ENCODE results near the gene SNX6.

GRCh38 chr14:34610101-34610500, 19.8 kb downstream of the SNX6 start:
- TF ChIP-seq POLR2AphosphoS5 (IDR thresholded peaks at IDR 0.05; ENCODE audit: control insufficient read depth, insufficient read depth, low read depth, low read length) = no peak
- TF ChIP-seq ARHGAP35 (IDR thresholded peaks at IDR 0.05; ENCODE audit: partially characterized antibody) = no peak
- TF ChIP-seq TEAD4 (IDR thresholded peaks at IDR 0.05; ENCODE audit: low read length) = no peak
- TF ChIP-seq TEAD4 (CRISPR knock-in tag; IDR thresholded peaks at IDR 0.05; ENCODE audit: borderline replicate concordance) = no peak
- TF ChIP-seq, protein P1, sequence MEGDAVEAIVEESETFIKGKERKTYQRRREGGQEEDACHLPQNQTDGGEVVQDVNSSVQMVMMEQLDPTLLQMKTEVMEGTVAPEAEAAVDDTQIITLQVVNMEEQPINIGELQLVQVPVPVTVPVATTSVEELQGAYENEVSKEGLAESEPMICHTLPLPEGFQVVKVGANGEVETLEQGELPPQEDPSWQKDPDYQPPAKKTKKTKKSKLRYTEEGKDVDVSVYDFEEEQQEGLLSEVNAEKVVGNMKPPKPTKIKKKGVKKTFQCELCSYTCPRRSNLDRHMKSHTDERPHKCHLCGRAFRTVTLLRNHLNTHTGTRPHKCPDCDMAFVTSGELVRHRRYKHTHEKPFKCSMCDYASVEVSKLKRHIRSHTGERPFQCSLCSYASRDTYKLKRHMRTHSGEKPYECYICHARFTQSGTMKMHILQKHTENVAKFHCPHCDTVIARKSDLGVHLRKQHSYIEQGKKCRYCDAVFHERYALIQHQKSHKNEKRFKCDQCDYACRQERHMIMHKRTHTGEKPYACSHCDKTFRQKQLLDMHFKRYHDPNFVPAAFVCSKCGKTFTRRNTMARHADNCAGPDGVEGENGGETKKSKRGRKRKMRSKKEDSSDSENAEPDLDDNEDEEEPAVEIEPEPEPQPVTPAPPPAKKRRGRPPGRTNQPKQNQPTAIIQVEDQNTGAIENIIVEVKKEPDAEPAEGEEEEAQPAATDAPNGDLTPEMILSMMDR (IDR thresholded peaks at IDR 0.05 in 2 of 3, conservative IDR thresholded peaks at IDR 0.05 in 1 of 3; ENCODE audit: insufficient read depth in 2 of 3, low read depth in 1 of 3, low read length in 3 of 3) = no peak
- TF ChIP-seq TRIM28 (IDR thresholded peaks at IDR 0.05) = no peak
- no peak for TF ChIP-seq BHLHE40 (IDR thresholded peaks at IDR 0.05; ENCODE audit: low read length)
- TF ChIP-seq NKRF (IDR thresholded peaks at IDR 0.05; ENCODE audit: borderline replicate concordance) = no peak
- no peak for TF ChIP-seq ZBTB9 (CRISPR knock-in tag; IDR thresholded peaks at IDR 0.05)
- no peak for TF ChIP-seq FOSL1 (tag; conservative IDR thresholded peaks at IDR 0.05)
- no peak for TF ChIP-seq TAF1 (IDR thresholded peaks at IDR 0.05; ENCODE audit: control insufficient read depth, extremely low read depth, insufficient read depth, low read length, severe bottlenecking)

All from K562 (cell line).